Naive B cell (primary cell): ENCODE measurements around the gene SSBP2. TPM values are rescaled to one million over a fixed set of nuclear protein-coding genes. Genes with fewer than 3 reads are reported as not detected.
"Not testable (repeated sequence)": the region's sequence is repeated elsewhere in the genome, so short reads cannot be mapped to it uniquely, and the experiment has no call there.

Source experiments
- ATAC-seq, 2 donors: fragments of 150-1000 bp; cut with Tn5 transposase; 2 replicates each; pipeline ENCODE4 v1.10.0; 2021; ENCODE audit warnings: low read depth in 2 of 2, mild to moderate bottlenecking in 2 of 2, moderate library complexity in 2 of 2
- DNase-seq: peaks from one replicate; pipeline ENCODE4 v3.0.0; 2022
- H3K27ac Mint-ChIP-seq, 6 donors: one replicate each; pipeline ENCODE4 v1.8.0; 2020 to 2022; ENCODE audit warnings: mild to moderate bottlenecking in 6 of 6, mixed read lengths in 6 of 6, moderate library complexity in 5 of 6, inconsistent platforms in 2 of 6
- H3K27me3 Mint-ChIP-seq, 3 donors: one replicate each; pipeline ENCODE4 v1.8.0; 2021 to 2022; ENCODE audit warnings: mixed read lengths in 3 of 3, mild to moderate bottlenecking in 1 of 3
- H3K36me3 Mint-ChIP-seq, 2 donors: one replicate each; pipeline ENCODE4 v1.8.0; 2020 to 2022; ENCODE audit warnings: mixed read lengths in 2 of 2, inconsistent platforms in 1 of 2, mild to moderate bottlenecking in 1 of 2
- H3K4me1 Mint-ChIP-seq, 3 donors: one replicate each; pipeline ENCODE4 v1.8.0; 2020 to 2022; ENCODE audit warnings: mixed read lengths in 3 of 3, inconsistent platforms in 1 of 3, mild to moderate bottlenecking in 1 of 3, moderate library complexity in 1 of 3
- H3K4me3 Mint-ChIP-seq, 8 donors: one replicate each; pipeline ENCODE4 v1.8.0; 2020 to 2022; ENCODE audit warnings: mild to moderate bottlenecking in 8 of 8, mixed read lengths in 8 of 8, moderate library complexity in 8 of 8, inconsistent platforms in 2 of 8
- H3K9me3 Mint-ChIP-seq, 7 donors: one replicate each; pipeline ENCODE4 v1.8.0; 2020 to 2022; ENCODE audit warnings: mixed read lengths in 7 of 7, mild to moderate bottlenecking in 5 of 7, inconsistent platforms in 2 of 7, moderate library complexity in 1 of 7
- polyA plus RNA-seq, 6 donors: library from polyadenylated mRNA; unstranded; fragments of 300-500 nt; fragmentation: Illumina TruSeq; gene quantifications; one replicate each; pipeline ENCODE4 v1.2.3, GENCODE V29; 2021; ENCODE audit warnings: low read depth in 6 of 6

SSBP2 gene
- polyA plus RNA-seq, 6 donors from 2014 or later: 111 to 202 (median 140) TPM

DNA sequence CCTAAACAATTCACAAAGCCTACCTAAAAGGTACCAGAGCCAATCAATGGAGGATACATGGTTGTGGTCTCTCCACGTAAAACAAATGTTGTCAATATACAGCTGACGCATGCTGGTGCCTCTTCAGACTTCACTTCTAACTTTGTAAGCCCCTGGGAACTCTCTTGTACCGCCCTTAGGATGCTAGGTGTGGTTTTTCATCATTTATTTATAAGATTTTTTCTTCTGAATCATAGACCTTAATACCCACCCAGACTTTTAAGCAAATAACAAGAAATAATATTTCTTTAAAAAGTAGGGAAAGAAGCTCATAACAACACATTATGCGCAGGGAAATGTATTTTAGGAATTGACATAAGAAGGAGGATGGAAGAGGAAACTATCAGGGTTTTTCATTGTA is 33.0 kb downstream of the SSBP2 start:
- Mint-ChIP-seq H3K27me3 (no peaks in the 10 kb centered on the region), H3K27ac (peak overlapping the region in 4 of 6 donors; percentile 2 to 73 (median 28))
- DNase-seq: no peak

DNA sequence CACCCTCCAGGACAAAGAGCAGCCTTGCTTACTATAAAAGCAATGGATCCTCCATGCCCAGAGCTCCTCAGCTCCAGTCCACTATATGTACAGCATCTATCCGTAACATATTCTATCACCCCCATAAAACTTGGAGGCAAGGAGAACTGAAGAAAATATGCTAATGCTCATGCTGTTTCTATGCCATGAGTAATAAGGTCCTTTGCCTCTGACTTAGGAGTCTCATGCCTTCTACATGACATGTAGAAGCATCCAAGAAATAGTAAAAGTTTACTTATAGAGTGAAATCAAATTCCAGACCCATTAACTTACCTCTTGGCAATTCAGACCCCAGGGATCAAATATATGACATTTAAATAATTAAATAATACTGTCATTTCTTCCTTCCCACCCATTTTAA is 33.7 kb downstream of the SSBP2 start:
- Mint-ChIP-seq H3K4me1 (peaks cover 42 to 82% (median 76%) of the 10 kb centered on the region in 3 donors), H3K4me3 (no peak overlapping the region), H3K27ac (peak overlapping the region in 3 of 6 donors; percentile 2 to 53 (median 35)), H3K27me3 (no peaks in the 10 kb centered on the region), H3K36me3 (peaks cover 6% of the 10 kb centered on the region in 2 donors), H3K9me3 (peaks cover 0 to 2% (median 0%) of the 10 kb centered on the region in 7 donors)
- ATAC-seq (no peak), DNase-seq (no peak)

More for the DNA sequence above, 33.0 kb downstream of the SSBP2 start:
- Mint-ChIP-seq H3K36me3 (peaks cover 6% of the 10 kb centered on the region in 2 donors), H3K4me3 (peak overlapping the region in 3 of 8 donors; percentile 23 to 43 (median 28)), H3K4me1 (peaks cover 48 to 85% (median 77%) of the 10 kb centered on the region in 3 donors), H3K9me3 (peaks cover 0 to 2% (median 0%) of the 10 kb centered on the region in 7 donors)
- peak; percentile 43 to 53 for ATAC-seq

DNA sequence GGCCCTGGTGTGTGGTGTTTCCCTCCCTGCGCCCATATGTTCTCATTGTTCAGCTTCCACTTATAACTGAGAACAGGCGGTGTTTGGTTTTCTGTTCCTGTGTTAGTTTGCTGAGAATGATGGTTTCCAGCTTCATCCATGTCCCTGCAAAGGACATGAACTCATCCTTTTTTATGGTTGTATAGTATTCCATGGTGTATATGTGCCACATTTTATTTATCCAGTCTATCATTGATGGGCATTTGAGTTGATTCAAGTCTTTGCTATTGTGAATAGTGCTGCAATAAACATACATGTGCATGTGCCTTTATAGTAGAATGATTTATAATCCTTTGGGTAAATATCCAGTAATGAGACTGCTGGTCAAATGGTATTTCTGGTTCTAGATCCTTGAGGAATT is 36.8 kb downstream of the SSBP2 start:
- H3K27me3 Mint-ChIP-seq, DNase-seq, ATAC-seq, H3K9me3 Mint-ChIP-seq, H3K36me3 Mint-ChIP-seq, H3K27ac Mint-ChIP-seq: not testable (repeated sequence)
- H3K4me1 Mint-ChIP-seq: peaks cover 30 to 65% (median 63%) of the 10 kb centered on the region in 3 donors
- peak overlapping the region in 1 of 8 donors; percentile 32 for H3K4me3 Mint-ChIP-seq

DNA sequence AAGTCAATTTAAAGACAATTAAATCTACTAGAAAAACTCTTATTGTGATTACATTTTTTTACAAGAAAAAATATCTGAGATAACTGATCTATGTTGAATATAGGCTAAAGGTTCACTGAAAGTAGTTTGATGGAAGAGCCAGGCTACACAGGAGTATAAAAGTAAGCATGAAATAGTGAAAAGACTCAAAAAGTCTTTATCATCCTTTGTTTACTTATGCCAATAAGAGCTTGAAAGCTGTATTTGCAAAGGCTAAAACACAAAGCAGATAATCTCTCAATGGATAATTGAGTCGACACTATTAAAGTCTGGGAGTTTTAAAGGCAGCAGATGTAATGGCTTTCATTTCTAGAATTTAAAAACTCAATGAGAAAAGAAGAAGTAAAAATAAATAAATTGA is 42.0 kb downstream of the SSBP2 start:
- peaks cover 0 to 5% (median 0%) of the 10 kb centered on the region in 7 donors for H3K9me3 Mint-ChIP-seq
- ATAC-seq (no peak), DNase-seq (no peak)
- H3K4me3 Mint-ChIP-seq: no peak overlapping the region
- H3K36me3 Mint-ChIP-seq: peaks cover 0 to 9% of the 10 kb centered on the region in 2 donors
- peaks cover 27 to 50% (median 41%) of the 10 kb centered on the region in 3 donors for H3K4me1 Mint-ChIP-seq
- H3K27me3 Mint-ChIP-seq: no peaks in the 10 kb centered on the region
- peak overlapping the region in 1 of 6 donors; percentile 76 for H3K27ac Mint-ChIP-seq

DNA sequence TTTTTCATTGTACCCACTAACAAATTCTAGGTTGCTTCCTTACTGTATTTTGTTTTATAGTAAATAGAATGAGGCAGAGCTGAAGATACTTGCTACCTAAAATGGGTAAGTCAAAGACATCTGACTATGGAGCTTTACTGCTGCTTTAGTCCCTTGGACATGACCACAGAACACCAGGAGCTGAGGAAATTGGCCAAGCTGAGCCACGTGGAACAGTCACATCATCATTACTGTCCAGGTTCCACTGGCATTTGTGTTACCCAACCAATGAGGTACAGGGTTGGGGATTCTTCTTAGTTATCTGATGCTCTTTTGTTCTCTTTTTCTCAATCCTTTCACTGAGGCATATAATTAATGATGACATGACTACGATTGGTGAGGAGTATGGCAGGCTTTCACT is 47.1 kb downstream of the SSBP2 start:
- peaks cover 10 to 19% of the 10 kb centered on the region in 2 donors for H3K36me3 Mint-ChIP-seq
- H3K4me1 Mint-ChIP-seq: peaks cover 31 to 39% (median 39%) of the 10 kb centered on the region in 3 donors
- no peak overlapping the region for H3K4me3 Mint-ChIP-seq
- H3K27me3 Mint-ChIP-seq: no peaks in the 10 kb centered on the region
- peak overlapping the region in 2 of 6 donors; percentile 5 to 12 for H3K27ac Mint-ChIP-seq
- peaks cover 0 to 9% (median 6%) of the 10 kb centered on the region in 7 donors for H3K9me3 Mint-ChIP-seq
- ATAC-seq (no peak), DNase-seq (no peak)

DNA sequence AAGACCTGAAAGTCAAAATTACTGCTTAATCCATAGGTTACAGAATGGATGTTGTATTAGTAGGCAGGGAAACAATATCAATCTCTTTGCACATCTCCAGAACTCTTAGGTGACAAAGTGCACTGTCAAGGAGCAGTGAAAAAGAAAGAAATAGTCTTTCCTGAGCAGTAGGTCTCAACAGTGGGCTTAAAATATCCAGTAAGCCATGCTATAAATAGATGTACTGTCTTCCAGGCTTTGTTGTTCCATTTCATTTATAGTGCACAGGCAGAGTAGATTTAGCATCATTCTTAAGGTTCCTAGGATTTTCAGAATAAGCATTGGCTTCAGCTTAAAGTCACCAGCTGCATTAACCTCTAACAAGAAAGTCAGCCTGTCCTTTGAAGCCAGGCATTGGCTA is 50.7 kb downstream of the SSBP2 start:
- Mint-ChIP-seq H3K36me3 (peaks cover 10 to 15% of the 10 kb centered on the region in 2 donors), H3K27ac (no peak overlapping the region), H3K9me3 (peaks cover 0 to 9% (median 6%) of the 10 kb centered on the region in 7 donors), H3K4me1 (peaks cover 34 to 46% (median 35%) of the 10 kb centered on the region in 3 donors), H3K4me3 (no peak overlapping the region), H3K27me3 (no peaks in the 10 kb centered on the region)
- DNase-seq (no peak), ATAC-seq (no peak)

DNA sequence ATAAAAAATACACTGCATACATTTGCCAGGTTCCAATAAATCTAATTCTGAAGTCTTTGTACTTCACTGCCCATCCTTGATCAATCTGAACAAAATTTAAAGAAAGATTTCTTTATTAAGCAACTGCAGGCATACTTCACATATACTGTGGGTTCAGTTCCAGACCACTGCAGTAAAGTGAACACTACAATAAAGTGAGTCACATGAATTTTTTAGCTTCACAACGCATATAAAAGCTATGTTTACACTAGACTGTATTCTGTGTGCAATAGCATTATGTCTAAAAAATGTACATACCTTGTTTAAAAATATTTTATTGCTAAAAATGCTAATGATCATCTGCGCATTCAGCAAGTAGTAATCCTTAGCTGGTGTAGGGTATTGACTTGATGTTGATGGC is 52.1 kb downstream of the SSBP2 start:
- peak overlapping the region in 1 of 8 donors; percentile 8 for H3K4me3 Mint-ChIP-seq

DNA sequence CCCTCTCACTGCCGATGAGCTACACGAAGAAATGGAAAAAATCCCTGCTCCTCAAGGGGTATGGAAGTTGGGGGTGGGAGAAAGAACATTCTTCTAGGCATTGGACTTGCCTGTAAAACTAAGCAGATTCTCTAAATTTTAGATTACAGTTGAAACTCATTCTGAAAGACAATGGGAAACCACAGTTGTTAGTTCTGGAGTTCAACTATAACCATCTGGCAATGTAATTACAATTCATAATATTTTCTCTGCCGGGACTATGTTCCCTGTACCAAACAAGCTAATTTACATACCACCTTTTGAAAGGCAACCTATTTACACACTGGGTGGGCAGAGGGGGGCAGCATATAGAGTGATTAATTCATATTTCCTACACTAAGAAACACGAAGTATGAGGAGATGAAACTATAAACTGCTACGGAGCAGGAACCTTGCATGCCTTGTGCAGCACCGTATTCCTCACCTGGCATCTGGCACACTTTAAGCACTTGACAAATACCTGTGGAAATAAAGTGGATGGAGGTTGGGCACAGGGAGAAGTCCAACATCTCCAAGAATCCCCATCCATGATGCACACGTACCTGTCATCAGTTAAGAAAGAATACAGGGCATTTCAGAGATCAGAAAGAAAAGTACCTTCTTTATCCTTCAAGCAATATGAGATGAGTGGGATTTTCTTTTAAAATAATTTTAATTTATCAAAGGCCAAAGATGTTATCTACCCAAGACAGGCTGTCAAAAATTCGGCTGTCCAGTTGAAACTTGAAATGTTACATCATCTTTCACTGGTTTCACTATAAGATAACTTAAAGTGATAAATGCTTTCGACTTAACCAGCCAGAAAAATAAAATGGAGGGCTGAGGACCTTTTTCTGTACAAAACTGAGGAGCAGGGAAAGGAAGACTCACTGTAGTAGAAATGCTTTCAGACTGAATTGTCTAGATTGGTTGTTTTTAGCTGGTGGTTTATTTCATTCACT is 54.2 kb downstream of the SSBP2 start:
- Mint-ChIP-seq H3K4me1 (peaks cover 32 to 61% (median 50%) of the 10 kb centered on the region in 3 donors), H3K9me3 (peaks cover 0 to 28% (median 14%) of the 10 kb centered on the region in 7 donors), H3K36me3 (peaks cover 24 to 28% of the 10 kb centered on the region in 2 donors), H3K27me3 (no peaks in the 10 kb centered on the region), H3K4me3 (no peak overlapping the region), H3K27ac (peak overlapping the region in 5 of 6 donors; percentile 4 to 77 (median 26))
- no peak for DNase-seq
- no peak for ATAC-seq

More for the DNA sequence above, 52.1 kb downstream of the SSBP2 start:
- peaks cover 0 to 9% (median 6%) of the 10 kb centered on the region in 7 donors for H3K9me3 Mint-ChIP-seq
- H3K27ac Mint-ChIP-seq: peak overlapping the region in 2 of 6 donors; percentile 21 to 69
- peaks cover 10 to 14% of the 10 kb centered on the region in 2 donors for H3K36me3 Mint-ChIP-seq
- peaks cover 30 to 52% (median 33%) of the 10 kb centered on the region in 3 donors for H3K4me1 Mint-ChIP-seq
- ATAC-seq (no peak), DNase-seq (no peak)
- no peaks in the 10 kb centered on the region for H3K27me3 Mint-ChIP-seq

DNA sequence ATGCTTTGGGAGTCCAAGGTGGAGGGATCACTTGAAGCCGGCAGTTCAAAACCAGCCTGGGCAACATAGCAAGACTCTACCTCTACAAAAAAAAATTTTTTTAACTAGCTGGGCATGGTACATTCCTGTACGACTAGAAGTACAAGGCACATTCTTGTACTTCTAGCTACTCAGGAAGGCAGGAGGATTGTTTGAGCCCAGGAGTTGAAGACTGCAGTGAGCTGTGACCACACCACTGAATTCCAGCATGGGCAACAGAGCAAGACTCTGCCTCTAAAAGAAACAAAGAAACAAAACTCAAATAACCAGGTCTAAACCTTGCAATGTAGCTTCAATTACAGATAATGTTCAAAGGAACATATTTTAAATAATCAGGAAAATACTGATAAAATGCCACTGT is 56.2 kb downstream of the SSBP2 start:
- Mint-ChIP-seq H3K4me3 (no peak overlapping the region), H3K36me3 (peaks cover 34 to 37% of the 10 kb centered on the region in 2 donors), H3K27me3 (no peaks in the 10 kb centered on the region), H3K27ac (peak overlapping the region in 2 of 6 donors; percentile 43 to 56), H3K4me1 (peaks cover 34 to 62% (median 58%) of the 10 kb centered on the region in 3 donors), H3K9me3 (peaks cover 0 to 41% (median 27%) of the 10 kb centered on the region in 7 donors)
- DNase-seq: no peak
- ATAC-seq: peak in 1 of 2 donors; percentile 25

DNA sequence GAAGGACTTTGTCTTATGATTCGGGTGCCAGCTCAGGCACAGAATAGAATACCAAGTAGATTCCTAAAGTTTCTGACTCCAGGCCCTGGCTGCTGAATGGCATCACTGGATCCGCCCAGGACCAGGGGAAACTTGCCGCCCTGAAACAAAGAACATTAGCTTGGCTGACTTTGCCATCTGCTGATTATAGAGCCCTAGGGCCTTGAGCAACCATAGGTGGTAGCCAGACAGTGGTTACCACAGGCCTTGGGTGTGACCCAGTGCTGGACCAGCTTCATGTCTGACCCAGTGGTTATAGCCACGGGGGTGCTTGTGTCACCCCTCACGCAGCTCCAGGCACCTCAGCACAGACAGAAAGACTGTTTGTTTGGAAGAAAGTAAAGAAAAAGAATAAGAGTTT is 62.7 kb downstream of the SSBP2 start:
- peaks cover 12 to 57% (median 53%) of the 10 kb centered on the region in 7 donors for H3K9me3 Mint-ChIP-seq

DNA sequence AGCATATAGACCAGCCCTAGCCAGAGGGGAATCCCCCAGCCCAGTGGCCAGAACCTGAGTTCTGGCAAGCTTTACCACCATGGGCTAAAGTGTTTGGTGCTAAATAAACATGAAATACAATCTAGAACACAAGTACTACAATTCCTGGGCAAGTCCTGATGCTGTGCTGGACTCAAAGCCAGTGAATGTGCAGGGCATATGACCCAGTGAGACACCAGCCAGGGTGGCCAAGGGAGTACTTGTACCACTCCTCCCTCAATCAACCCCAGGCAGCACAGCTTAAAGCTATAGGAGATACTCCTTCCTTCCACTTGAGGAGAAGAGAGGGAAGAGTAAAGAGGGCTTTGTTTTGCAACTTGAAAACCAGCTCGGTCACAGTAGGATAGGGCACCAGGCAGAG is 63.6 kb downstream of the SSBP2 start:
- ATAC-seq (no peak), DNase-seq (no peak)
- no peaks in the 10 kb centered on the region for H3K27me3 Mint-ChIP-seq
- H3K36me3 Mint-ChIP-seq: peaks cover 55 to 64% of the 10 kb centered on the region in 2 donors
- peaks cover 51 to 70% (median 53%) of the 10 kb centered on the region in 3 donors for H3K4me1 Mint-ChIP-seq
- H3K27ac Mint-ChIP-seq: peak overlapping the region in 1 of 6 donors; percentile 87
- H3K4me3 Mint-ChIP-seq: no peak overlapping the region
- H3K9me3 Mint-ChIP-seq: peaks cover 12 to 59% (median 51%) of the 10 kb centered on the region in 7 donors

More for the DNA sequence above, 62.7 kb downstream of the SSBP2 start:
- H3K27me3 Mint-ChIP-seq: no peaks in the 10 kb centered on the region
- peaks cover 61 to 70% of the 10 kb centered on the region in 2 donors for H3K36me3 Mint-ChIP-seq
- ATAC-seq: no peak
- no peak overlapping the region for H3K27ac Mint-ChIP-seq
- H3K4me3 Mint-ChIP-seq: peak overlapping the region in 1 of 8 donors; percentile 15
- peaks cover 50 to 77% (median 55%) of the 10 kb centered on the region in 3 donors for H3K4me1 Mint-ChIP-seq
- no peak for DNase-seq

DNA sequence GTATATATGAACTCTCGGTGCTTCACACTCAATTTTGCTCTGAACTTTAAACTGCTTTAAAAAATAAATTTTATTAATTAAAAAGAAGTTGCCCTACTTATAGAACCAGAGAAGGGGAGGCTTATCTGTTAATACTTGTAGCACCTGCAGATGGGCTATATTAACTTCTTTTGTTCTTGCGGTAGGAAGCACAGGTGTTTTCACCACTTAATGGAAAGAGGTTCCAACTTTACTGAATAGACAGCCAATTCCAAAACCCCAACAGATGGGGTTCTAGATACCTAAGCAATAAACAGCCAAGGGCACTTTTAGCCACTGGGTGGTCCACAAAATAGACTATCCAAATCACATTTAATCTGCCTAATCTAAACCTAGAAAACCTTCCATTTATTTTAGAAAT is 65.4 kb downstream of the SSBP2 start:
- peaks cover 12 to 56% (median 45%) of the 10 kb centered on the region in 7 donors for H3K9me3 Mint-ChIP-seq

DNA sequence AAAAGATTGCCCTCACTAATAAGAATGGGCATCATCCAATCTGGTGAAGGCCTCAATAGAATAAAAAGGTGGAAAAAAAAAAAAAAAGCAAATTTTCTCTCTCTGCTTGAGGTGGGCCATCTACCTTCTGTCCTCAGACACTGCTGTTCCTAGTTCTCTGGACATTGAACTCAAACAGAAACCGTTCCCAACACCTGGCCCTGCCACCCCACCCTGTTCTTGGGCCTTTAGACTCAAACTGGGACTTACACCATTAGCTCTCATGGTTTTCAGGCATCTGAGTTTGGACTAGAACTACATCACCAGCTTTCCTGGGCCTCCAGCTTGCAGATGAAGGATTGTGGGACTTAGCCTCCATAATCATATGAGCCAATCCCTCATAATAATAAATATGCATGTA is 71.0 kb downstream of the SSBP2 start:
- Mint-ChIP-seq H3K4me1 (peaks cover 37 to 55% (median 42%) of the 10 kb centered on the region in 3 donors), H3K9me3 (peaks cover 4 to 37% (median 28%) of the 10 kb centered on the region in 7 donors), H3K4me3 (peak overlapping the region in 1 of 8 donors; percentile 6), H3K27me3 (no peaks in the 10 kb centered on the region), H3K27ac (peak overlapping the region in 2 of 6 donors; percentile 13 to 41), H3K36me3 (peaks cover 17 to 23% of the 10 kb centered on the region in 2 donors)
- DNase-seq (no peak), ATAC-seq (no peak)

More for the DNA sequence above, 65.4 kb downstream of the SSBP2 start:
- Mint-ChIP-seq H3K4me1 (peaks cover 40 to 60% (median 47%) of the 10 kb centered on the region in 3 donors), H3K4me3 (no peak overlapping the region), H3K27ac (peak overlapping the region in 1 of 6 donors; percentile 60), H3K27me3 (no peaks in the 10 kb centered on the region), H3K36me3 (peaks cover 44 to 52% of the 10 kb centered on the region in 2 donors)
- ATAC-seq (no peak), DNase-seq (no peak)
